CD14-positive monocyte (primary cell): Measurements from ENCODE around the gene TFAP2B. TPM values are rescaled to one million over a fixed set of nuclear protein-coding genes. Genes with fewer than 3 reads are reported as not detected.

Experiments
- DNase-seq, 3 donors: peaks; one replicate each; pipeline ENCODE4 v3.0.0-alpha.2; 2011 to 2022
- H2AFZ ChIP-seq: 2 replicates; pipeline ENCODE4 v1.6.0; 2012; ENCODE audit warnings: mild to moderate bottlenecking, low read depth, low read length, inconsistent platforms; ENCODE audit not compliant: insufficient read depth, poor library complexity, severe bottlenecking
- H3K27ac ChIP-seq, 2 donors: 1 replicate in 1 of 2; 2 replicates in 1 of 2; pipeline ENCODE4 v1.5.1; 2012 to 2013; ENCODE audit warnings: low read length in 2 of 2, control low read depth in 1 of 2, inconsistent platforms in 1 of 2, low read depth in 1 of 2, mild to moderate bottlenecking in 1 of 2
- H3K27me3 ChIP-seq, 2 donors: one replicate each; pipeline versions ENCODE4 v1.6.0 to v1.6.1; 2011 to 2013; ENCODE audit warnings: low read length in 2 of 2; ENCODE audit not compliant: control insufficient read depth in 2 of 2, insufficient read depth in 2 of 2
- H3K36me3 ChIP-seq, 2 donors: replicated peaks in 1 of 2; 1 replicate in 1 of 2; 2 replicates in 1 of 2; pipeline versions ENCODE4 v1.5.1 to v1.6.1; 2012 to 2013; ENCODE audit warnings: low read length in 2 of 2, control low read depth in 1 of 2, inconsistent platforms in 1 of 2, mild to moderate bottlenecking in 1 of 2; ENCODE audit not compliant: insufficient read depth in 2 of 2, control insufficient read depth in 1 of 2
- H3K4me1 ChIP-seq, 2 donors: 1 replicate in 1 of 2; 2 replicates in 1 of 2; pipeline versions ENCODE4 v1.5.1 to v1.6.1; 2012 to 2013; ENCODE audit warnings: low read length in 2 of 2, control low read depth in 1 of 2, inconsistent platforms in 1 of 2, mild to moderate bottlenecking in 1 of 2, moderate library complexity in 1 of 2; ENCODE audit not compliant: insufficient read depth in 2 of 2, control insufficient read depth in 1 of 2
- H3K4me2 ChIP-seq: replicated peaks from 2 replicates; pipeline ENCODE3; 2012; ENCODE audit warnings: low read length, moderate library complexity, mild to moderate bottlenecking; ENCODE audit not compliant: poor library complexity, severe bottlenecking; ENCODE audit errors: extremely low read depth
- H3K4me3 ChIP-seq, 3 experiments: fragments of 200-600 bp in 1 of 3; sonication (generic) in 1 of 3; replicated peaks in 1 of 3; 1 replicate in 2 of 3; 2 replicates in 1 of 3; pipeline ENCODE4 v1.5.1; 2011 to 2013; ENCODE audit warnings: low read length in 3 of 3, mild to moderate bottlenecking in 3 of 3, control low read depth in 2 of 3, low read depth in 2 of 3, inconsistent platforms in 1 of 3, moderate library complexity in 1 of 3
- H3K79me2 ChIP-seq: 2 replicates; pipeline ENCODE4 v1.6.0; 2012; ENCODE audit warnings: mild to moderate bottlenecking, control low read depth, inconsistent platforms, low read length, moderate library complexity; ENCODE audit not compliant: insufficient read depth
- H3K9ac ChIP-seq: 2 replicates; pipeline ENCODE4 v1.6.0; 2017; ENCODE audit warnings: low read length, mild to moderate bottlenecking; ENCODE audit not compliant: insufficient read depth, poor library complexity, severe bottlenecking
- H3K9me3 ChIP-seq, 2 donors: replicated peaks in 1 of 2; 1 replicate in 1 of 2; 2 replicates in 1 of 2; pipeline versions ENCODE4 v1.5.1 to v1.6.1; 2012 to 2013; ENCODE audit warnings: low read length in 2 of 2, control low read depth in 1 of 2; ENCODE audit not compliant: control insufficient read depth in 1 of 2, insufficient read depth in 1 of 2
- H4K20me1 ChIP-seq: 2 replicates; pipeline ENCODE4 v1.6.0; 2012; ENCODE audit warnings: mild to moderate bottlenecking, low read length, control low read depth, moderate library complexity; ENCODE audit not compliant: insufficient read depth
- H3K27ac Mint-ChIP-seq, 7 donors: one replicate each; pipeline ENCODE4 v1.8.0; 2020; ENCODE audit warnings: mild to moderate bottlenecking in 7 of 7, mixed read lengths in 7 of 7, moderate library complexity in 6 of 7, inconsistent platforms in 2 of 7
- H3K27me3 Mint-ChIP-seq, 3 donors: one replicate each; pipeline ENCODE4 v1.8.0; 2021 to 2022; ENCODE audit warnings: low read depth in 3 of 3, mild to moderate bottlenecking in 3 of 3, mixed read lengths in 3 of 3, moderate library complexity in 3 of 3, inconsistent platforms in 1 of 3
- H3K36me3 Mint-ChIP-seq, 2 donors: one replicate each; pipeline ENCODE4 v1.8.0; 2020; ENCODE audit warnings: mixed read lengths in 2 of 2, inconsistent platforms in 1 of 2, mild to moderate bottlenecking in 1 of 2
- H3K4me1 Mint-ChIP-seq: one replicate; pipeline ENCODE4 v1.8.0; 2020; ENCODE audit warnings: mild to moderate bottlenecking, mixed read lengths
- H3K4me3 Mint-ChIP-seq, 2 donors: one replicate each; pipeline ENCODE4 v1.8.0; 2020; ENCODE audit warnings: mild to moderate bottlenecking in 2 of 2, mixed read lengths in 2 of 2, moderate library complexity in 1 of 2
- H3K9me3 Mint-ChIP-seq, 7 donors: one replicate each; pipeline ENCODE4 v1.8.0; 2020 to 2022; ENCODE audit warnings: mixed read lengths in 7 of 7, mild to moderate bottlenecking in 6 of 7, moderate library complexity in 6 of 7, inconsistent platforms in 2 of 7
- WGBS: methylation state at CpG from one replicate; pipeline ENCODE4 v1.1.5; 2013; ENCODE audit warnings: missing lambda C conversion rate; ENCODE audit not compliant: insufficient coverage; 5-methylcytosine and 5-hydroxymethylcytosine counted together
- intact Hi-C, 2 donors: fragments of 100-400 bp; cut with micrococcal nuclease; formaldehyde crosslinking; loops; one replicate each; pipeline versions ENCODE4 v1.15.0 to v1.15.1; 2023
- polyA plus RNA-seq, 3 donors: library from polyadenylated mRNA; depleted of rRNA in 1 of 3; unstranded in 2 of 3; stranded (reverse) in 1 of 3; fragments of 300-500 nt in 2 of 3; fragments of >200 nt in 1 of 3; fragmentation: Illumina TruSeq in 2 of 3; gene quantifications; 1 replicate in 2 of 3; 2 replicates in 1 of 3; pipeline ENCODE4 v1.2.3, GENCODE V29; 2012 to 2021
- TF ChIP-seq, protein P1 (sequence below): fragments of 200-600 bp; IDR thresholded peaks from one replicate; pipeline ENCODE4 v1.8.0; 2022; ENCODE audit warnings: antibody characterized with exemption, mild to moderate bottlenecking

The TFAP2B gene
- polyA plus RNA-seq, 3 donors, result not detected

DNA sequence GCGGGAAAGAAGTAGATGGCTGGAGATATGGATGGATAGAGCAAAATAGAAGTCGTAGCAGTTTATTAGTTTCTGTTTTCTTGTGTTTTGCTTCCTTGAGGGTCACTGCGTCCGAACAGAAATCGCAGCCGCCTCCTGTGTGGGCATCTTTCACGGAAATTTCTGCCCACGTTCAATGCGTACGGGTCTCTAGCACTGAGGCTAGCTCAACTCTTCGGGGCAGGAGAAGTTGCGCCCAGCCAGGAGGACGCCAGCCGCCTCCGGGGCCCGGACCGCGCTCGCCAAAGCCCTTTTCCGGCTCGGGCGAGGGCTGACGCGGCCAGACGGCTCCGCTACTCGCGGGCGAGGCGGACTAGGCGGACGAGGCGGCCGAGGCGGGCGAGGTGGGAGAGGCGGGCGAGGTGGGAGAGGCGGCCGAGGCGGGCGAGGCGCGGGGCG, 814 bp downstream of the TFAP2B start:
- no peak overlapping the region for H3K27ac Mint-ChIP-seq
- Histone ChIP-seq H3K27me3 (peaks cover 79 to 93% of the 10 kb centered on the region in 2 donors), H3K9ac (no peak overlapping the region), H4K20me1 (no peaks in the 10 kb centered on the region), H3K9me3 (peaks cover 0 to 37% of the 10 kb centered on the region in 2 donors), H3K4me1 (peaks cover 4 to 5% of the 10 kb centered on the region in 2 donors), H3K4me2 (peak overlapping the region; percentile 16), H3K27ac (no peak overlapping the region), H3K79me2 (no peaks in the 10 kb centered on the region), H3K36me3 (no peaks in the 10 kb centered on the region), H3K4me3 (no peak overlapping the region), H2AFZ (peak overlapping the region; percentile 21)
- intact Hi-C loops, result loop anchor here (5.0 to 10.0 kb wide), 5 partner anchors 533 to 1445 kb away; no protein-coding TSS in a partner anchor
- TF ChIP-seq, protein P1, sequence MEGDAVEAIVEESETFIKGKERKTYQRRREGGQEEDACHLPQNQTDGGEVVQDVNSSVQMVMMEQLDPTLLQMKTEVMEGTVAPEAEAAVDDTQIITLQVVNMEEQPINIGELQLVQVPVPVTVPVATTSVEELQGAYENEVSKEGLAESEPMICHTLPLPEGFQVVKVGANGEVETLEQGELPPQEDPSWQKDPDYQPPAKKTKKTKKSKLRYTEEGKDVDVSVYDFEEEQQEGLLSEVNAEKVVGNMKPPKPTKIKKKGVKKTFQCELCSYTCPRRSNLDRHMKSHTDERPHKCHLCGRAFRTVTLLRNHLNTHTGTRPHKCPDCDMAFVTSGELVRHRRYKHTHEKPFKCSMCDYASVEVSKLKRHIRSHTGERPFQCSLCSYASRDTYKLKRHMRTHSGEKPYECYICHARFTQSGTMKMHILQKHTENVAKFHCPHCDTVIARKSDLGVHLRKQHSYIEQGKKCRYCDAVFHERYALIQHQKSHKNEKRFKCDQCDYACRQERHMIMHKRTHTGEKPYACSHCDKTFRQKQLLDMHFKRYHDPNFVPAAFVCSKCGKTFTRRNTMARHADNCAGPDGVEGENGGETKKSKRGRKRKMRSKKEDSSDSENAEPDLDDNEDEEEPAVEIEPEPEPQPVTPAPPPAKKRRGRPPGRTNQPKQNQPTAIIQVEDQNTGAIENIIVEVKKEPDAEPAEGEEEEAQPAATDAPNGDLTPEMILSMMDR, result no peak
- H3K9me3 Mint-ChIP-seq, result peaks cover 0 to 17% (median 7%) of the 10 kb centered on the region in 7 donors
- peak overlapping the region in 1 of 2 donors; percentile 88 for H3K4me3 Mint-ChIP-seq
- H3K27me3 Mint-ChIP-seq, result peaks cover 82 to 93% (median 86%) of the 10 kb centered on the region in 3 donors
- peaks cover 21% of the 10 kb centered on the region for H3K4me1 Mint-ChIP-seq
- 3% methylated on average over 44 of the region's 45 CpGs for WGBS
- no peak for DNase-seq
- H3K36me3 Mint-ChIP-seq, result peaks cover 0 to 11% of the 10 kb centered on the region in 2 donors

DNA sequence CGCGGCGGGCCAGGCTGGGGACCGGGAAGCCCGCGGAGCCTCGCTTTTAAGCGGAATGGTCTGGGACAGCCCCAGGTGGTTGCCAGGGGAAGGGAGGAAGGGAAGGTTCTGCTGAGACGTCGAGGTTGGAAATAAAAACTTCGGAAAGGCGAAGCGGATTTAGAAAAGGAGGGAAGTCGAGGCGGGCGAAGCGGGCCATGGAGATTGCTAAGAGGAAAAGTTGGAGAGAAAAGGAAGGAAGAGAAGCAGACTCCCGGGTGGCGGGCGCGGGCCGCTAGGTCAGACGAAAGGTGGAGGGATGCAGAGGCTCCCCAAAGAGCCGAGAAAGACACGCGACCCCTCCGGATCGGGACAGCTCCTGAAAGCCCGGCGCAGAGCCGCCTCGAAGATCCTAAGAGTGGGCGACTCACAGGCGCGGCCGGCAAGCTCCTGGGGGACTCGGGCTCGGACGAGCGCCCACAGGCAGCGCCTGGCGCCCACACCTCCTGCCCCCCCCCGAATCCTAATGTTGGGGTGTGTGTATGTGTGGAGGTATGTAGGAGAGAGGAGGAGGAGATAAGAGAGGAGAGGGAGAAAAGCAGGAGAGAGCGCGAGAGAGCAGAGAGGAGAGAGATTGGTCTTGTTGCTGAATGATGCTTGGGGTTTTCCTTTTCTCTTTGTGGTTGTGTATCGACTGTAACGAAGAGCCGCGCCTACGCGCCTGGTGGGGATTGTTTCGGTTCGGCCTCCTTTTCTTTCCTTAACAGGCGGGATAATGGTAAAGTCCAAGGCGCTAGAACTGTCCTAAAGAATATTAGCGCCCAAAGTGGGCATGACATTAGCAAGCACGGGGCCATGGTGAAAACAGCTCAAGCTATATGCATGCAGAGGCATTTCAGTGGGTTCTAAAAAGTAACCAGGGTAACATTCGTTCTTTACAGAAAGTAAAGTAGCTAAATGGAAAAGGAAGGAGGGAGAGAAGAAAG, 1.5 kb downstream of the TFAP2B start:
- H3K4me1 Mint-ChIP-seq, result peaks cover 21% of the 10 kb centered on the region
- Histone ChIP-seq H3K27me3 (peaks cover 81 to 93% of the 10 kb centered on the region in 2 donors), H3K9ac (no peak overlapping the region), H3K27ac (no peak overlapping the region), H4K20me1 (no peaks in the 10 kb centered on the region), H2AFZ (peak overlapping the region; percentile 21), H3K4me2 (peak overlapping the region; percentile 16), H3K9me3 (peaks cover 0 to 40% of the 10 kb centered on the region in 2 donors), H3K4me1 (peaks cover 4 to 5% of the 10 kb centered on the region in 2 donors), H3K4me3 (no peak overlapping the region), H3K79me2 (no peaks in the 10 kb centered on the region), H3K36me3 (no peaks in the 10 kb centered on the region)
- WGBS, result 4% methylated on average over 47 of the region's 58 CpGs
- peaks cover 0 to 11% of the 10 kb centered on the region in 2 donors for H3K36me3 Mint-ChIP-seq
- no peak overlapping the region for H3K27ac Mint-ChIP-seq
- peak overlapping the region; percentile 62 to 88 for H3K4me3 Mint-ChIP-seq
- H3K27me3 Mint-ChIP-seq, result peaks cover 88 to 93% (median 89%) of the 10 kb centered on the region in 3 donors
- TF ChIP-seq, protein P1, result no peak
- intact Hi-C loops, result loop anchor here (5.0 to 10.0 kb wide), 5 partner anchors 532 to 1445 kb away; no protein-coding TSS in a partner anchor
- no peak for DNase-seq
- peaks cover 0 to 18% (median 7%) of the 10 kb centered on the region in 7 donors for H3K9me3 Mint-ChIP-seq
